Common myeloid progenitor, CD34-positive (primary cell): Measurements from ENCODE around the gene MED29.
A peak's percentile ranks its signal among the peaks of the same experiment; 100 is the strongest.

ENCODE experiments used
- CTCF ChIA-PET: fragments of 350-600 bp; sonication (Branson Sonifier 250); formaldehyde crosslinking; loops from one replicate; lab custom pipeline; 2021; ENCODE audit warnings: antibody characterized with exemption; lab: Charles Lee
- POLR2A ChIA-PET: fragments of 350-600 bp; sonication (Branson Sonifier 250); formaldehyde crosslinking; loops from one replicate; lab custom pipeline; 2021; ENCODE audit warnings: antibody characterized with exemption; lab: Charles Lee
- DNase-seq, 3 donors: peaks; one replicate each; pipeline versions ENCODE4 v3.0.0 to v3.0.0-alpha.2; 2013
- H3K27ac ChIP-seq, 2 experiments: 1 replicate in 1 of 2; 2 replicates in 1 of 2; pipeline ENCODE4 v1.7.0; 2013; ENCODE audit warnings: inconsistent platforms in 2 of 2, low read length in 2 of 2, mild to moderate bottlenecking in 2 of 2, low read depth in 1 of 2, moderate library complexity in 1 of 2; ENCODE audit not compliant: severe bottlenecking in 2 of 2, insufficient read depth in 1 of 2, poor library complexity in 1 of 2
- H3K27me3 ChIP-seq, 5 experiments: replicated peaks in 2 of 5; 1 replicate in 3 of 5; 2 replicates in 2 of 5; pipeline versions ENCODE4 v1.6.1 to v1.7.0; 2013; ENCODE audit warnings: low read length in 4 of 5, mild to moderate bottlenecking in 2 of 5, moderate library complexity in 2 of 5, inconsistent platforms in 1 of 5; ENCODE audit not compliant: insufficient read depth in 5 of 5, control insufficient read depth in 4 of 5
- H3K36me3 ChIP-seq, 4 experiments: 1 replicate in 2 of 4; 2 replicates in 2 of 4; pipeline versions ENCODE4 v1.6.1 to v1.7.0; 2013; ENCODE audit warnings: low read length in 3 of 4, control low read depth in 1 of 4, mild to moderate bottlenecking in 1 of 4; ENCODE audit not compliant: control insufficient read depth in 4 of 4, insufficient read depth in 4 of 4
- H3K4me1 ChIP-seq, 4 experiments: 1 replicate in 3 of 4; 2 replicates in 1 of 4; pipeline versions ENCODE4 v1.6.1 to v1.7.1; 2013; ENCODE audit warnings: low read length in 3 of 4, mild to moderate bottlenecking in 3 of 4, control low read depth in 1 of 4, inconsistent platforms in 1 of 4, moderate library complexity in 1 of 4; ENCODE audit not compliant: control insufficient read depth in 4 of 4, insufficient read depth in 4 of 4; ENCODE audit errors: control extremely low read depth in 1 of 4
- H3K4me3 ChIP-seq, 7 experiments: 1 replicate in 4 of 7; 2 replicates in 3 of 7; pipeline versions ENCODE4 v1.5.1 to v1.7.0; 2013; ENCODE audit warnings: mild to moderate bottlenecking in 7 of 7, low read length in 6 of 7, moderate library complexity in 6 of 7, inconsistent platforms in 2 of 7, low read depth in 2 of 7, control low read depth in 1 of 7; ENCODE audit not compliant: insufficient read depth in 4 of 7, control insufficient read depth in 1 of 7; ENCODE audit errors: extremely low read depth in 1 of 7
- H3K9me3 ChIP-seq, 5 experiments: 1 replicate in 4 of 5; 2 replicates in 1 of 5; pipeline versions ENCODE4 v1.6.1 to v1.7.1; 2013; ENCODE audit warnings: low read length in 4 of 5, mild to moderate bottlenecking in 2 of 5, inconsistent platforms in 1 of 5, low read depth in 1 of 5, moderate library complexity in 1 of 5; ENCODE audit not compliant: control insufficient read depth in 4 of 5, insufficient read depth in 2 of 5; ENCODE audit errors: control extremely low read depth in 1 of 5
- WGBS: methylation state at CpG from one replicate; pipeline ENCODE4 v1.1.5; 2013; ENCODE audit not compliant: insufficient coverage; 5-methylcytosine and 5-hydroxymethylcytosine counted together

The MED29 gene

GRCh38 chr19:39402346-39403300, 11.4 kb downstream of the MED29 start:
- Histone ChIP-seq H3K27ac (peak overlapping the region; percentile 99), H3K36me3 (peaks cover 4 to 11% (median 5%) of the 10 kb centered on the region in 4 experiments), H3K4me3 (peak overlapping the region in 6 of 7 experiments; percentile 54 to 79 (median 65)), H3K27me3 (no peaks in the 10 kb centered on the region), H3K9me3 (no peaks in the 10 kb centered on the region), H3K4me1 (peaks cover 16 to 86% (median 68%) of the 10 kb centered on the region in 4 experiments)
- ChIA-PET POLR2A (interaction anchor here (0.6 to 3.3 kb wide), 6 partner anchors 9 to 137 kb away, joined by 3 to 47 read pairs (median 8); partner anchors contain the start of genes MED29, PAF1, PLEKHG2 and RPS16), CTCF (interaction anchor here (1.1 to 7.8 kb wide), 3 partner anchors 9 to 50 kb away, joined by 3 to 119 read pairs (median 8); partner anchors contain the start of gene PLEKHG2)
- 11% methylated on average over 30 of the region's 59 CpGs for WGBS
- DNase-seq: peak; percentile 89 to 97 (median 97)

GRCh38 chr19:39403331-39404312, 12.4 kb downstream of the MED29 start:
- H3K27me3 ChIP-seq: no peaks in the 10 kb centered on the region
- H3K4me1 ChIP-seq: peaks cover 16 to 86% (median 68%) of the 10 kb centered on the region in 4 experiments
- ChIA-PET CTCF (interaction anchor here (7.8 kb wide), 1 partner anchor 8 kb away, joined by 119 read pairs; the partner anchor contains the start of gene PLEKHG2), POLR2A (interaction anchor here (0.9 to 3.3 kb wide), 5 partner anchors 8 to 61 kb away, joined by 4 to 47 read pairs (median 11); partner anchors contain the start of genes MED29, PAF1, PLEKHG2 and RPS16)
- peak overlapping the region in 6 of 7 experiments; percentile 54 to 79 (median 65) for H3K4me3 ChIP-seq
- DNase-seq: peak; percentile 99 to 100 (median 99)
- WGBS: under 1% methylated on average over 41 of the region's 43 CpGs
- peak overlapping the region; percentile 99 for H3K27ac ChIP-seq
- peaks cover 7 to 19% (median 13%) of the 10 kb centered on the region in 4 experiments for H3K36me3 ChIP-seq
- H3K9me3 ChIP-seq: no peaks in the 10 kb centered on the region

GRCh38 chr19:39405261-39405957, 14.2 kb downstream of the MED29 start:
- no peak for DNase-seq
- Histone ChIP-seq H3K27ac (peak overlapping the region; percentile 66 to 95), H3K4me1 (peaks cover 23 to 88% (median 78%) of the 10 kb centered on the region in 4 experiments), H3K4me3 (peak overlapping the region in 4 of 7 experiments; percentile 53 to 98 (median 84)), H3K27me3 (no peaks in the 10 kb centered on the region), H3K36me3 (peaks cover 5 to 16% (median 10%) of the 10 kb centered on the region in 4 experiments), H3K9me3 (no peaks in the 10 kb centered on the region)
- 97% methylated on average over 9 of the region's 17 CpGs for WGBS
- CTCF ChIA-PET: interaction anchor here (0.7 kb wide), 1 partner anchor 9 kb away, joined by 3 read pairs; no protein-coding TSS in a partner anchor
- POLR2A ChIA-PET: interaction anchor here (1.3 kb wide), 1 partner anchor 14 kb away, joined by 3 read pairs; the partner anchor contains the start of genes MED29 and PAF1

- CTCF ChIA-PET: no interaction called here
- peaks cover 5 to 16% (median 10%) of the 10 kb centered on the region in 4 experiments for H3K36me3 ChIP-seq
- peaks cover 23 to 88% (median 80%) of the 10 kb centered on the region in 4 experiments for H3K4me1 ChIP-seq
- H3K27ac ChIP-seq: peak overlapping the region; percentile 66 to 95
- POLR2A ChIA-PET: interaction anchor here (1.2 to 4.4 kb wide), 4 partner anchors 9 to 62 kb away, joined by 3 to 46 read pairs (median 3); partner anchors contain the start of genes MED29, PAF1 and RPS16
- 67% methylated on average over 6 of the region's 22 CpGs for WGBS
- no peaks in the 10 kb centered on the region for H3K27me3 ChIP-seq
- no peaks in the 10 kb centered on the region for H3K9me3 ChIP-seq
- peak; percentile 68 to 86 (median 85) for DNase-seq
- peak overlapping the region; percentile 2 to 98 (median 98) for H3K4me3 ChIP-seq
Observed at GRCh38 chr19:39405958-39406655, 14.9 kb downstream of the MED29 start.

GRCh38 chr19:39406656-39407409, 15.7 kb downstream of the MED29 start, which contains the start of gene ZFP36:
ZFP36 (plus strand) TSS chr19:39406847; CDS start chr19:39406905, 58 bp downstream.
- ChIA-PET CTCF (no interaction called here), POLR2A (interaction anchor here (1.2 to 4.4 kb wide), 4 partner anchors 9 to 63 kb away, joined by 3 to 46 read pairs (median 3); partner anchors contain the start of genes MED29, PAF1 and RPS16)
- peak within 1 kb of the TSS; percentile 94 to 95 for H3K27ac ChIP-seq
- H3K4me1 ChIP-seq: peaks cover 23 to 88% (median 80%) of the 10 kb centered on the region in 4 experiments
- H3K9me3 ChIP-seq: no peaks in the 10 kb centered on the region
- H3K4me3 ChIP-seq: peak within 1 kb of the TSS; percentile 95 to 100 (median 98)
- DNase-seq: peak; percentile 76 to 86 (median 84)
- WGBS: under 1% methylated on average over 41 of the region's 56 CpGs
- H3K36me3 ChIP-seq: peaks cover 5 to 16% (median 10%) of the 10 kb centered on the region in 4 experiments
- no peaks in the 10 kb centered on the region for H3K27me3 ChIP-seq
